OCI-LY3 (cell line): ENCODE data around the gene REST.

Experiments
- H2AFZ ChIP-seq: fragments of 200-600, 300-600 bp; shearing (Covaris generic); 2 replicates; pipeline ENCODE4 v1.6.0; 2014; ENCODE audit warnings: antibody characterized with exemption, low read depth, low read length
- H3K27ac ChIP-seq: fragments of 200-600, 300-600 bp; sonication (generic); 2 replicates; pipeline ENCODE4 v1.5.1; 2014; ENCODE audit warnings: mild to moderate bottlenecking, low read length, moderate library complexity, mixed read lengths
- H3K27me3 ChIP-seq: fragments of 200-600, 300-600 bp; sonication (generic); 2 replicates; pipeline ENCODE4 v1.6.1; 2014; ENCODE audit warnings: low read depth, low read length, mixed read lengths
- H3K36me3 ChIP-seq: fragments of 200-600, 300-600 bp; sonication (generic); replicated peaks from 2 replicates; pipeline ENCODE3; 2014; ENCODE audit warnings: low read depth, low read length, mixed read lengths
- H3K4me1 ChIP-seq: fragments of 300-600, 200-600 bp; sonication (generic); 2 replicates; pipeline ENCODE4 v1.6.1; 2014; ENCODE audit warnings: low read length, mixed read lengths
- H3K4me2 ChIP-seq: fragments of 200-600, 300-600 bp; sonication (generic); 2 replicates; pipeline ENCODE4 v1.6.1; 2014; ENCODE audit warnings: low read length, mixed read lengths
- H3K4me3 ChIP-seq: fragments of 300-600, 200-600 bp; sonication (generic); 2 replicates; pipeline ENCODE4 v1.5.1; 2014; ENCODE audit warnings: antibody characterized with exemption, mild to moderate bottlenecking, low read length, moderate library complexity
- H3K79me2 ChIP-seq: fragments of 300-600, 200-600 bp; shearing (Covaris generic); 2 replicates; pipeline ENCODE4 v1.6.1; 2014; ENCODE audit warnings: mild to moderate bottlenecking, low read length, mixed read lengths
- H3K9ac ChIP-seq: fragments of 300-600, 200-600 bp; shearing (Covaris generic); 2 replicates; pipeline ENCODE4 v1.6.0; 2014; ENCODE audit warnings: mild to moderate bottlenecking, low read length, moderate library complexity
- H3K9me3 ChIP-seq: fragments of 200-600, 300-600 bp; shearing (Covaris generic); 2 replicates; pipeline ENCODE4 v1.6.1; 2014; ENCODE audit warnings: low read length, mixed read lengths; ENCODE audit not compliant: insufficient read depth
- H4K20me1 ChIP-seq: fragments of 200-600, 300-600 bp; sonication (generic); 2 replicates; pipeline ENCODE4 v1.6.1; 2016; ENCODE audit warnings: low read length, mixed read lengths; ENCODE audit not compliant: insufficient read depth
- EZH2phosphoT487 ChIP-seq: fragments of 200-600 bp; shearing (Covaris generic); IDR thresholded peaks from 2 replicates; pipeline ENCODE4 v1.6.1; 2018; ENCODE audit warnings: antibody characterized with exemption, mixed run types, low read depth
- TF ChIP-seq, protein P1 (sequence below): fragments of 200-600, 300-600 bp; sonication (generic); IDR thresholded peaks from 2 replicates; pipeline ENCODE4 v1.5.1; 2014; ENCODE audit warnings: antibody characterized with exemption, low read length, low read depth

Gene REST

DNA sequence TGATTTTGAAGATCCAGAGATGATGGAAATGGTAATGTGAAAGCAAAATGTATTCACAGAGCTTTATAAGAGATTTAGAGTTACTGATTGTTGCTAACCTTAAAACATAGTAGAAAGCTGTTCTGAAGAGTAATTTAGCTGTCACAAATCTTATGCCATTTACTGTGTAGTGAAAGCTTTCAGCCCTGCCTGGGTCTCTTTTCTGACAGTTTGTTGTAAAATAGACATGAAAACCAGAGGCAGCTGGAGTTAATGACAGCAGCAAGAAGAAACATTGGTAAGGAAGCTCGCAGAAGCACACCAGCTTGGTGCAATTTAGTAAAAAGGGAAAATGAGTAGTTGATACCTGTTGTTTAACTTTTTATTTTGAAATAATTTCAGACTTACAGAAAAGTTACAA lies 92.1 kb downstream of the REST start:
- Histone ChIP-seq H3K79me2 (peaks cover 9% of the 10 kb centered on the region), H2AFZ (no peak overlapping the region), H3K27me3 (no peaks in the 10 kb centered on the region), H4K20me1 (no peaks in the 10 kb centered on the region; the same call in 1 of the 2 replicates), H3K4me3 (no peak overlapping the region), H3K4me1 (no peaks in the 10 kb centered on the region), H3K9ac (no peak overlapping the region), H3K4me2 (no peak overlapping the region), H3K27ac (no peak overlapping the region), H3K36me3 (peaks cover 45% of the 10 kb centered on the region), H3K9me3 (no peaks in the 10 kb centered on the region)
- no peak for TF ChIP-seq EZH2phosphoT487
- TF ChIP-seq, protein P1, sequence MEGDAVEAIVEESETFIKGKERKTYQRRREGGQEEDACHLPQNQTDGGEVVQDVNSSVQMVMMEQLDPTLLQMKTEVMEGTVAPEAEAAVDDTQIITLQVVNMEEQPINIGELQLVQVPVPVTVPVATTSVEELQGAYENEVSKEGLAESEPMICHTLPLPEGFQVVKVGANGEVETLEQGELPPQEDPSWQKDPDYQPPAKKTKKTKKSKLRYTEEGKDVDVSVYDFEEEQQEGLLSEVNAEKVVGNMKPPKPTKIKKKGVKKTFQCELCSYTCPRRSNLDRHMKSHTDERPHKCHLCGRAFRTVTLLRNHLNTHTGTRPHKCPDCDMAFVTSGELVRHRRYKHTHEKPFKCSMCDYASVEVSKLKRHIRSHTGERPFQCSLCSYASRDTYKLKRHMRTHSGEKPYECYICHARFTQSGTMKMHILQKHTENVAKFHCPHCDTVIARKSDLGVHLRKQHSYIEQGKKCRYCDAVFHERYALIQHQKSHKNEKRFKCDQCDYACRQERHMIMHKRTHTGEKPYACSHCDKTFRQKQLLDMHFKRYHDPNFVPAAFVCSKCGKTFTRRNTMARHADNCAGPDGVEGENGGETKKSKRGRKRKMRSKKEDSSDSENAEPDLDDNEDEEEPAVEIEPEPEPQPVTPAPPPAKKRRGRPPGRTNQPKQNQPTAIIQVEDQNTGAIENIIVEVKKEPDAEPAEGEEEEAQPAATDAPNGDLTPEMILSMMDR, result no peak

DNA sequence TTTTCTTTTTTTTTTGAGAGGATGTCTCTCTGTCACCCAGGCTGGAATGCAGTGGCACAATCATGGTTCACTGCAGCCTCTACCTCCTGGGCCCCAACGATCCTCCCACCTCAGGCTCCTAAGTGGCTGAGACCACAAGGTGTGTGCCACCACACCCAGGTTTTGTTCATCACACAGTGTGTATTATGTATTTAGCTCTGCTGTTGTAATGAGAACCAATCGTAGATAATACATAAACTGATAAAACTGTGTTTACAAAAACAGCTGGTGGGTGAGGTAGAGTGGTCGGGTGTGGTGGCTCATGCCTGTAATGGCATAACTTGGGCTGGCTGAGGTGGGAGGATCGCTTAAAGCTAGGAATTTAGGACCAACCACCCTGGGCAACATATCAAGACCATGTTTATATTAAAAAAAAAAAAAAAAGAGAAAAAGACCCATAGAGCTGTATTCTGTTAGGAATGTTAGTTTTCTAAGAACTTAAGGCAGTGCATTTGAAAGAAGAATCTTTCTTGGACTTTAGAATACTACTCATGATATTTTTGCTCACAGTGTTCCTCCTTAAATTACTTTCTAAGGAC lies 105.9 kb downstream of the REST start:
- H3K4me2 ChIP-seq, result no peak overlapping the region

More for the DNA sequence above, 105.9 kb downstream of the REST start:
- Histone ChIP-seq H3K4me1 (no peaks in the 10 kb centered on the region), H3K79me2 (peaks cover under 1% of the 10 kb centered on the region; the same call in 1 of the 2 replicates), H3K27ac (no peak overlapping the region), H3K9ac (no peak overlapping the region), H2AFZ (no peak overlapping the region), H3K36me3 (peaks cover 46% of the 10 kb centered on the region), H3K4me3 (no peak overlapping the region), H3K9me3 (no peaks in the 10 kb centered on the region), H3K27me3 (no peaks in the 10 kb centered on the region), H4K20me1 (0 out of 2 replicates have a peak, but pooled peaks cover under 1% of the 10 kb centered on the region)
- TF ChIP-seq, protein P1, result no peak
- TF ChIP-seq EZH2phosphoT487, result no peak
